Articular chondrocyte of knee joint (primary cell): ENCODE measurements around the gene TMLHE. TPM values are rescaled to one million over a fixed set of nuclear protein-coding genes. Genes with fewer than 3 reads are reported as not detected.

Experiments used
- small RNA-seq: library from RNA; depleted of rRNA; stranded (forward); fragments of <200 nt; gene quantifications from one replicate; pipeline ENCODE3, GENCODE V24; 2012
- total RNA-seq: library from RNA; depleted of rRNA; stranded (reverse); fragments of >200 nt; gene quantifications from 2 replicates; pipeline ENCODE4 v1.2.3, GENCODE V29; 2012

The TMLHE gene, protein sequence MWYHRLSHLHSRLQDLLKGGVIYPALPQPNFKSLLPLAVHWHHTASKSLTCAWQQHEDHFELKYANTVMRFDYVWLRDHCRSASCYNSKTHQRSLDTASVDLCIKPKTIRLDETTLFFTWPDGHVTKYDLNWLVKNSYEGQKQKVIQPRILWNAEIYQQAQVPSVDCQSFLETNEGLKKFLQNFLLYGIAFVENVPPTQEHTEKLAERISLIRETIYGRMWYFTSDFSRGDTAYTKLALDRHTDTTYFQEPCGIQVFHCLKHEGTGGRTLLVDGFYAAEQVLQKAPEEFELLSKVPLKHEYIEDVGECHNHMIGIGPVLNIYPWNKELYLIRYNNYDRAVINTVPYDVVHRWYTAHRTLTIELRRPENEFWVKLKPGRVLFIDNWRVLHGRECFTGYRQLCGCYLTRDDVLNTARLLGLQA
- 20.4 and 21.1 TPM in 2 replicates for total RNA-seq

GRCh38 chrX:155612312-155613224, at the start of gene TMLHE, which contains the start of gene SPRY3:
Gene TMLHE (minus strand): TSS chrX:155612952. CDS start chrX:155545276, 67,676 bp downstream.
Gene SPRY3 (plus strand): TSS chrX:155612586.

GRCh38 chrX:155458471-155458870, 154.3 kb downstream of the TMLHE start, which contains the start of gene F8A3:
Gene F8A3 (minus strand): TSS chrX:155458620. CDS start chrX:155458600, 20 bp downstream.

Small RNA genes within 50 kb of the gene (small RNA-seq; reads per million reads assigned to genes)
- not detected for gene MIR1184-3

Other genes with a start within 250 kb of the TMLHE start
- gene F8A2, start 230.9 kb downstream of the TMLHE start, total RNA-seq, result not detected in 2 replicates
- 1.8 and 2.9 TPM in 2 replicates for gene F8A3, start 154.3 kb downstream of the TMLHE start, total RNA-seq
- 1.0 and 1.3 TPM in 2 replicates for gene SPRY3, start 366 bp downstream of the TMLHE start, total RNA-seq